Activated CD8-positive, alpha-beta memory T cell treated with anti-CD3 and anti-CD28 coated beads, Interleukin-2, amount 50 U/mL, for 1 hour (primary cell): Measurements from ENCODE around the gene PUSL1.

ENCODE experiments used
- DNase-seq: peaks from one replicate; pipeline ENCODE4 v3.0.0-alpha.2; 2020; ENCODE audit errors: extremely low read depth

Gene PUSL1

GRCh38 chr1:1324524-1325287, 16.3 kb downstream of the PUSL1 start, which contains the start of the genes CPTP and INTS11:
Gene CPTP, plus strand, starts transcription at chr1:1324802. Its CDS starts 2,109 bp downstream, at chr1:1326911.
Gene INTS11, minus strand, starts transcription at chr1:1324660. Its CDS starts 52 bp downstream, at chr1:1324608.
- DNase-seq: peak; percentile 88

- DNase-seq: no peak
These were observed 17.1 kb downstream of the PUSL1 start for GRCh38 chr1:1325288-1326074.

- DNase-seq: no peak
These were observed 17.7 kb downstream of the PUSL1 start for GRCh38 chr1:1326075-1326605.

- no peak for DNase-seq
These were observed 18.9 kb downstream of the PUSL1 start for GRCh38 chr1:1327291-1327690.

- DNase-seq: no peak
These were observed 19.9 kb downstream of the PUSL1 start for GRCh38 chr1:1328254-1328653.

GRCh38 chr1:1329304-1330210, 21.2 kb downstream of the PUSL1 start:
- DNase-seq: no peak

- no peak for DNase-seq
These were observed 22.1 kb downstream of the PUSL1 start for GRCh38 chr1:1330366-1331067.

- DNase-seq: no peak
These were observed 22.9 kb downstream of the PUSL1 start, which contains the start of gene TAS1R3 for GRCh38 chr1:1331068-1331965. Gene TAS1R3, plus strand, starts transcription at chr1:1331280. Its CDS starts 66 bp downstream, at chr1:1331346.

- no peak for DNase-seq
These were observed 23.8 kb downstream of the PUSL1 start for GRCh38 chr1:1332031-1332755.

GRCh38 chr1:1332774-1333480, 24.5 kb downstream of the PUSL1 start:
- DNase-seq: no peak

- DNase-seq: no peak
These were observed 25.3 kb downstream of the PUSL1 start for GRCh38 chr1:1333551-1334241.

GRCh38 chr1:1334835-1335234, 26.4 kb downstream of the PUSL1 start:
- no peak for DNase-seq

- no peak for DNase-seq
These were observed 26.9 kb downstream of the PUSL1 start for GRCh38 chr1:1335283-1335682.

- no peak for DNase-seq
These were observed 27.4 kb downstream of the PUSL1 start for GRCh38 chr1:1335792-1336248.

- DNase-seq: no peak
These were observed 28.0 kb downstream of the PUSL1 start for GRCh38 chr1:1336446-1336845.

- no peak for DNase-seq
These were observed 28.8 kb downstream of the PUSL1 start for GRCh38 chr1:1336931-1337792.

- DNase-seq: no peak
These were observed 29.4 kb downstream of the PUSL1 start for GRCh38 chr1:1337793-1338147.
